Omental fat pad (tissue), 4 donors: Measurements from ENCODE around the gene TFPI. TPM values are rescaled to one million over a fixed set of nuclear protein-coding genes. Genes with fewer than 3 reads are reported as not detected.

ENCODE experiments used
- ATAC-seq: fragments of 150-250 bp; one replicate; pipeline ENCODE4 v1.9.1; 2016; ENCODE audit warnings: mild to moderate bottlenecking, moderate library complexity; ENCODE audit not compliant: low FRiP score
- DNase-seq: peaks from one replicate; pipeline ENCODE4 v3.0.0-alpha.2; 2019; ENCODE audit warnings: low spot score
- total RNA-seq, 4 donors: library from RNA; depleted of rRNA; stranded (reverse); fragments of >200 nt; gene quantifications; one replicate each; pipeline ENCODE4 v1.1.0, GENCODE V29; 2016
- TF ChIP-seq, protein P1 (sequence below), 3 donors: fragments of 450-650 bp; IDR thresholded peaks; one replicate each; pipeline ENCODE4 v1.5.1; 2016 to 2017; ENCODE audit warnings: antibody characterized with exemption in 3 of 3, mild to moderate bottlenecking in 3 of 3, moderate library complexity in 2 of 3

The TFPI gene
- 100 to 1,000 TPM in 1 of 4 donors, 10 to 100 TPM in 3; 73.6 to 223 (median 83.3) TPM for total RNA-seq

DNA sequence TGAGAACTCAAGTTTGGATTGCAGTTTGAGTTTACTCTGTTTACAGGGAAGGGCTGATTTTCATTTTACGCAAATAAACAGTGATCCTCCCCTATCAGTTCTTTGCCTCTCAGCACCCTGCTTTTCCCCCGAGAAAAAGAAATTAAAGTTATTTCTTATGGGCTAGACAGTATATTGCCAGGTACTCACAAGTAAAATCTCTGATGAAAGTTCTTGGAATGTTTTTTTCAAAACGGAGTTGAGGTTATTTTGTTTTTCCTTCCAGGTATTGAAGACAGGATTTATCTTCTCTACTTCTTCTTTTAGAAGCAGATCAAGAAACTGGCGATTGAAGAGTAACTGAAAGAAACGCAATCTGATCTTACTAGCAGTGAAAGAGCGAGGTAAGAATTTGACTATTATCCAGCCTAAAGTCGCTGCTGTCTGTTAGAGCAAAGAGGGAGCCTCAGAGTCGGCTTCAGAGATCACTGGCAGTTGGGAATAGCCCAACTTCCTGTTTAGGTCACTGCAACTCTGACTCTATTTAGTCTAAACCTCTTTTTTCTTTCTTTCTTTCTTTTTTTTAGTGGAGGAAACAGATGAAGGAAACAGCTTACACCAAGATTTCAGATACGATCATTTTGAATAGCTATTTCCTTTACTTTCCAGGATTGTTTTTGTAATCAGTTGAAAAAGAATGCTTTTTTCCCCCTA, at the start of gene TFPI:
TSS of gene TFPI (minus strand) at position 425 of the 693 bp plus-strand sequence. CDS start 50,667 bp downstream, outside the sequence.
- DNase-seq (no peak), ATAC-seq (peak; percentile 54)
- TF ChIP-seq, protein P1, sequence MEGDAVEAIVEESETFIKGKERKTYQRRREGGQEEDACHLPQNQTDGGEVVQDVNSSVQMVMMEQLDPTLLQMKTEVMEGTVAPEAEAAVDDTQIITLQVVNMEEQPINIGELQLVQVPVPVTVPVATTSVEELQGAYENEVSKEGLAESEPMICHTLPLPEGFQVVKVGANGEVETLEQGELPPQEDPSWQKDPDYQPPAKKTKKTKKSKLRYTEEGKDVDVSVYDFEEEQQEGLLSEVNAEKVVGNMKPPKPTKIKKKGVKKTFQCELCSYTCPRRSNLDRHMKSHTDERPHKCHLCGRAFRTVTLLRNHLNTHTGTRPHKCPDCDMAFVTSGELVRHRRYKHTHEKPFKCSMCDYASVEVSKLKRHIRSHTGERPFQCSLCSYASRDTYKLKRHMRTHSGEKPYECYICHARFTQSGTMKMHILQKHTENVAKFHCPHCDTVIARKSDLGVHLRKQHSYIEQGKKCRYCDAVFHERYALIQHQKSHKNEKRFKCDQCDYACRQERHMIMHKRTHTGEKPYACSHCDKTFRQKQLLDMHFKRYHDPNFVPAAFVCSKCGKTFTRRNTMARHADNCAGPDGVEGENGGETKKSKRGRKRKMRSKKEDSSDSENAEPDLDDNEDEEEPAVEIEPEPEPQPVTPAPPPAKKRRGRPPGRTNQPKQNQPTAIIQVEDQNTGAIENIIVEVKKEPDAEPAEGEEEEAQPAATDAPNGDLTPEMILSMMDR (IDR thresholded peaks at IDR 0.05): no peak

DNA sequence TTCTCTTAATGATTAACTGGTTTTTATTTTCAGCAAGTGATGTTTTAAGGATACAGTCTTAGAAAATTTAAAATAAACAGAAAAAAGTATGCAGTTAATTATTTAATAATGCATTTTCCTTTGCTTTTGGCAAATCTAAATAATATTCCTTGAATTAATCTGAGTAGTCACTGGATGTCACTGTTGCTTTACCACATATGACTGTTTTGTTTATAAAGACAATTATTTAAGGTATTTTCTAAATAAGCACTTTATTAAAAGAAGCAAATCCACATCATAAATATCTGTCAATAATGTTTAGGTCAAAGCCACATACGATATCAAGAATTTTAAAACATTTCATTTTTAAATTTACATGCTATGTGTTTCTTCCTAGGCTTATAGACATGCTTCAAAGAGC, 40.6 kb upstream of the TFPI start:
- ATAC-seq: no peak

DNA sequence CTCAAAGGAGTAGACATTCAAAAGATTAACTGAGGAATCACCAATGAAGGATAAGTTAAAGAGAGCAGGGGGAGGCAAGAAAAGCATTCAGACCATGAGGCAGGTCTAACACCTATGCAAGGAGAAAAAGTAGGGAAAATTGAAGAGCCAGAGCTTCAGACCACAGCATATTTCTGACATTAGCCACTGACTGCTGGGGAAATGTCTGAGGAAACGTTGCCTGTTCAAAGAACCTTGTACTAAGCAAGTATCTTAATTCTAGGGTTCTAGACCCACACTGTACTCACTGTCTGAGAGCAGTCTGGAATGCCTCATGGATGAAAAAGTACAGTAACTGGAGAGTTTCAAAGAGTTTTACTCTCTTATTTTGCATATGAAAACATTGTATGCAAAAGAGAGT, 39.5 kb upstream of the TFPI start:
- no peak for ATAC-seq
- DNase-seq: no peak
- TF ChIP-seq, protein P1 (IDR thresholded peaks at IDR 0.05): no peak

More for the DNA sequence above, 40.6 kb upstream of the TFPI start:
- TF ChIP-seq, protein P1 (IDR thresholded peaks at IDR 0.05): no peak
- DNase-seq: no peak

DNA sequence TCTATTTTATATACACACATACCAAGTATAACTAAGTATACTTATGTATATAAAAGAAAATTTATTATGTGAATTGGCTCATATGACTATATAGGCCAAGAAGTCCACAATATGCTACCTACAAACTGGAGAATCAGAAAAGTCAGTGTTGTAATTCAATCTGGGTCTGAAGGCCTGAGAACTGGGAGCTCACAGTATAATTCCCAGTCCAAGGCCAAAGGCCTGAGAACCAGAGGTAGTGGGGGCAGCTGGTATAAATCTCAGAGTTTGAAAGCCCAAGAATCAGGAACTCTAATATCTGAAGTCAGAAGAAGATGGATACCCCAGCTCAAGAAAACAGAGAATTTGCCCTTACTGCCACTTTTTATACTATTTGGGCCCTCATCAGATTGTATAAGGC, 38.9 kb upstream of the TFPI start:
- TF ChIP-seq, protein P1 (IDR thresholded peaks at IDR 0.05): no peak
- ATAC-seq (no peak), DNase-seq (no peak)

DNA sequence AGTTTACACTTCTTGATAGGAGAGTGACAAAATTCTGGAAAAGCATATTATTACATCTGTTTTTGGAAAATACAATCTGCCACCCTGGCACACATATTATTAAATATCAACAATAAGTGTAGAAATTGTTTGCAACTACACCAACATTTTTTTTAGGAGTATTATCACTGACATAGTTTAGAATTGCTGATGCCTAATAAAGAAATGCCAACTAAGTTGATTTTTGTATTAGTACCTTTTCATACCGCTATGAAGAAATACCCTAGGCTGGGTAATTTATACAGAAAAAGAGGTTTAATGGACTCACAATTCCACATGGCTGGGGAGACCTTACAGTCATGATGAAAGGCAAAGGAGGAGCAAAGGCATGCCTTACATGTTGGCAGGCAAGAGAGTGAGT, 35.9 kb upstream of the TFPI start:
- TF ChIP-seq, protein P1 (IDR thresholded peaks at IDR 0.05): no peak

DNA sequence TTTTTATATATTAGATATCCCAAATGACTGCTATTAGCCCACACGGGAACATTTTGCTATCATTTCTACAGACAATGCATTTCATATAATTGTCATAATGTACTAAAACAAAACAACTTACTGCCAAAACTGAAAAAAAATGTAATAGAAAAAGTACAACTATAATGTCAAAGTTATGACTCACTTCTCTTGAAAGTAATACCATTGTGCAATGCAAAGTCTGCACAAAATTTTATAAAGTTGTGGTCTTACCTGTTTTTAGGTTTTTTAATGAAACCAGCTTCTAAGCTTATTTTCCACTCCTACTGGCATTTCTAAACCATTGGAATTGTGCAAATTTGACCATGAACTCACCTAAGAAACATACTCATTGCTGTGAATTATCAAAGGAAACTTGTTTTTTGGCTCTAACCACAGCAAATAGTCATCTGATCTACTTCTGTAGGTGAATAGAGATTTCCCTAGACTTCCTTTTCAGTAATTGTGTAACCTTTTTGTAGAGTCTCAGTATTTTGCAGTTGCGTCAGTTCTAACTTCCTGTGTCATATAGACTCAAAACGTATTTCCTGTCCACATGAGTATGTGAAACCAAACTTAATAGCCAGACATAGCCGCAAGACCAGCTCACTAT, 31.9 kb upstream of the TFPI start:
- DNase-seq (no peak), ATAC-seq (no peak)
- TF ChIP-seq, protein P1 (IDR thresholded peaks at IDR 0.05): no peak

More for the DNA sequence above, 35.9 kb upstream of the TFPI start:
- DNase-seq (no peak), ATAC-seq (no peak)
